ENCODE data around the gene ARNT2. TPM values are rescaled to one million over a fixed set of nuclear protein-coding genes. Genes with fewer than 3 reads are reported as not detected.

Gene ARNT2
- total RNA-seq, 4 donors from 2014 or later: 0.26 to 22.9 (median 7.0) TPM

- Histone ChIP-seq H3K27ac (no peak overlapping the region), H3K9me3 (no peaks in the 10 kb centered on the region), H3K27me3 (no peaks in the 10 kb centered on the region), H3K36me3 (peaks cover 0 to 2% of the 10 kb centered on the region in 2 donors), H3K4me3 (no peak overlapping the region), H3K4me1 (no peaks in the 10 kb centered on the region)
- DNase-seq: no peak
- TF ChIP-seq CTCF (IDR thresholded peaks at IDR 0.05): no peak
- no peak for TF ChIP-seq POLR2A (IDR thresholded peaks at IDR 0.05)
- intact Hi-C loops (cut with DNase I; ENCODE audit: low total_unique reads): no loop called here
Observed at GRCh38 chr15:80518522-80518921, 114.3 kb downstream of the ARNT2 start.

DNA sequence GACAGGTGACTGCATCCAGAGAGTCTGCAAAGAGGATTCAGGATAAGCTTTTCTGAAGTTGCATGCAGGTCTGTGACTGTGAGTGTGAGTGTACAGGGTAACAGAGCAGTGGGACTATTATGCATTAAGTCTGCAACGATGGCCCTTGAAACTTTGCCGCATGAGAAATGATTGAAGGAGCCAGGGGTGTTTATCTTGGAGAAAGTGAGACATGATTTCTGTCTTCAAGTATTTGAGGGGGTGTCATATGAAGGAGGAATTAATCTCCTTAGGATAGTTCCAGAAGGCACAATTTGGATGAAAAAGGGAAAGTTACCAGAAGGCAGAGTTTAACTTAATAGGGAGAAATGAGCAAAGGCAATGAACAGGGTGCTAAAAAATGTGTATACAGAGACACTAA lies 119.6 kb downstream of the ARNT2 start:
- Histone ChIP-seq H3K27me3 (no peaks in the 10 kb centered on the region), H3K36me3 (no peaks in the 10 kb centered on the region), H3K4me1 (no peaks in the 10 kb centered on the region), H3K27ac (no peak overlapping the region), H3K9me3 (no peaks in the 10 kb centered on the region), H3K4me3 (no peak overlapping the region)
- intact Hi-C loops (cut with DNase I; ENCODE audit: low total_unique reads): no loop called here
- TF ChIP-seq POLR2A (IDR thresholded peaks at IDR 0.05): no peak
- TF ChIP-seq CTCF (IDR thresholded peaks at IDR 0.05): no peak
- DNase-seq: no peak

- no peak overlapping the region for H3K4me3 ChIP-seq
- no peaks in the 10 kb centered on the region for H3K9me3 ChIP-seq
- TF ChIP-seq CTCF (IDR thresholded peaks at IDR 0.05) (no peak), POLR2A (IDR thresholded peaks at IDR 0.05) (no peak)
- H3K4me1 ChIP-seq: no peaks in the 10 kb centered on the region
- no peak overlapping the region for H3K27ac ChIP-seq
- intact Hi-C loops (cut with DNase I; ENCODE audit: low total_unique reads): no loop called here
- DNase-seq: no peak
- no peaks in the 10 kb centered on the region for H3K27me3 ChIP-seq
- no peaks in the 10 kb centered on the region for H3K36me3 ChIP-seq
Observed at GRCh38 chr15:80525853-80526252, 121.7 kb downstream of the ARNT2 start.

DNA sequence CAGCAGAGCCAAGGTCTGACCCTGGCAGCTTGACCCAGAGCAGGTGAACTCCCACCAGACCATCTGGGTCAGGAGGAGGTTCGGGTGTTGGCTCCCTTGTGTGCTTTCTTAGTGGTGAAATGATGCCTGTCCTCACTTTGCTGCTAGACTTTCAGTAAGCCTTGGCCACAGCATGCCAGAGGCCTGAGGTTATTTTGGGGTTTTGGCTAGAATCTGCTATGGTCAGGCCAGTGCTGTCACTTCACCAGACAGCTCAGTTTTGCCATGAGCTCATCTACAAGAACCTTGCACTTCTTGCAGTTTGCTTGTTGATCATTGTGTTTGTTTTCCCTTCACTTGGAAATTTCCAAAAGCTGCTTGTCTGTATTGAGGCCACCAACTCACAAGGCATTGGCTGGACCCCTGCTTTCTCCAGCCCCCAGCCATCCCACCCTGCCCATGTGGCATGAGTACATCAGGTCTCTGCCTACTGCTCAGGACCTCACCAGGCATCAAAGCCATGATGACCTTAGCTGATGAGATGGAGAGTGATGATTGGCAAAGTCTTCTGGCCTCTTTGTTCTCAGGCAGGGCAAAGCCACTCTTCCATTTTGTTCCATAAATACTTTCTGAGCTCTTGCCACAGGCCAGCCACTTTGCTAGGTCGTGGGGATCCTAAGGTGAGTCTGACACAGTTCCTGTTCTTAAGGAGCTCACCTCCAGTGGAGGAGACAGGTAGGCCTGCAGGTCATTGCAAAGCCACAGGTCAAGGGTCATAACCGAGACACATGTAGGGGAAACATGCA lies 122.6 kb downstream of the ARNT2 start:
- H3K4me1 ChIP-seq: no peaks in the 10 kb centered on the region
- H3K4me3 ChIP-seq: no peak overlapping the region
- H3K27me3 ChIP-seq: no peaks in the 10 kb centered on the region
- H3K36me3 ChIP-seq: no peaks in the 10 kb centered on the region
- intact Hi-C loops (cut with DNase I; ENCODE audit: low total_unique reads): no loop called here
- TF ChIP-seq CTCF (IDR thresholded peaks at IDR 0.05) (no peak), POLR2A (IDR thresholded peaks at IDR 0.05) (no peak)
- H3K9me3 ChIP-seq: no peaks in the 10 kb centered on the region
- no peak for DNase-seq
- no peak overlapping the region for H3K27ac ChIP-seq

GRCh38 chr15:80527406-80527805 lies 123.2 kb downstream of the ARNT2 start:
- H3K9me3 ChIP-seq: no peaks in the 10 kb centered on the region
- no peak for DNase-seq
- no peaks in the 10 kb centered on the region for H3K36me3 ChIP-seq
- no peaks in the 10 kb centered on the region for H3K27me3 ChIP-seq
- H3K4me3 ChIP-seq: no peak overlapping the region
- intact Hi-C loops (cut with DNase I; ENCODE audit: low total_unique reads): no loop called here
- TF ChIP-seq POLR2A (IDR thresholded peaks at IDR 0.05) (no peak), CTCF (IDR thresholded peaks at IDR 0.05) (no peak)
- no peaks in the 10 kb centered on the region for H3K4me1 ChIP-seq
- H3K27ac ChIP-seq: no peak overlapping the region
